ENCODE measurements around the gene DDX42. TPM values are rescaled to one million over a fixed set of nuclear protein-coding genes. Genes with fewer than 3 reads are reported as not detected.

Gene DDX42
- total and polyA plus RNA-seq, 9 donors, result 72.5 to 138 (median 104) TPM

DNA sequence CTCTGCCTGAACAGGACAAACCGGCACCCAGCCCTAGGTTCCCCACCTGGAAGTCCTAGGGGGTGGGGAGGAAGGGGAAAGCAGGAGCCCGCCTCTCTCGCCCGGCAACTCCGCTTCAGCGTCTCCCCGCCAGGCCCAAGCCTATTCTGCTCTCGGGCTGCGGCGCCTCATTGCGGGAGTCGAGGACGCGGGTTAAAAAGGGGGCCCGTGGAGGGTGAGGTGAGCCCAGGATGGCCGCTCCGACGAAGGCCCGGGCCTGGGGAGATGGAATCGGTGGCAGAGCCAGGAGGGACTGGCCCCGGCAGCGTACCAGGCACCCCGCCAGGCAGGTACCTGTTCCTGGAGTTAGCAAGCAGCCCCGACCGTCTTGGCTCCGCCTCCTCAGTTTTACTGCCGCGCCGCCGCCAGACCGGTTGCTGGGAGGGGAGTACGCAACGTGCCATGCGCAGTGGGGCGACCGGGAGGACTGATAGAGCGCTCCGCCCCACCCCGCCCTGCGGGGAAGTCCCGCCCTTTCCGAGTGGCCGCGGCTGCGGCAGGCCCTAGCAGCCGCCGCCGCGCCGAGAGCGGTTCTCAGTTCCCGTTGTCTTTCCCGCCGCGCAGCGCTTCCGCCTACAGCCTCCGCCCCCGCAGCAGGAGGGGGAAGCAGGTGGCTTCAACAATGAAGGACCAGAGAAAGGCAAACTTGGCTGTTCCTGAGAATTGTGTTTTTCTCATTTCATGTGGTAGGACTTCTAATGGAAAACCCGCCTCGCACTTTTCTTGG lies 32.4 kb upstream of the DDX42 start, which contains the start of gene STRADA:
TSS of gene STRADA (minus strand) at position 392 of the 766 bp plus-strand sequence. CDS start 13,430 bp downstream, outside the sequence.
- Histone ChIP-seq H3K36me3 (no peaks in the 10 kb centered on the region), H3K4me1 (ENCODE audit: insufficient read depth) (peaks cover 3% of the 10 kb centered on the region), H3K4me3 (peak within 1 kb of the TSS; percentile 69), H3K27ac (peak within 1 kb of the TSS; percentile 37 to 78), H3K9me3 (no peaks in the 10 kb centered on the region), H3K27me3 (no peaks in the 10 kb centered on the region)
- WGBS, 3 donors, result 0 to 1% (median 0%) methylated on average over 53 to 61 of the region's 61 CpGs
- TF ChIP-seq POLR2A (IDR thresholded peaks at IDR 0.05), result peak; percentile 74
- no peak for TF ChIP-seq EP300 (IDR thresholded peaks at IDR 0.05)
- intact Hi-C loops (cut with DNase I), result no loop called here
- peak; percentile 97 to 98 (median 97) for DNase-seq

DNA sequence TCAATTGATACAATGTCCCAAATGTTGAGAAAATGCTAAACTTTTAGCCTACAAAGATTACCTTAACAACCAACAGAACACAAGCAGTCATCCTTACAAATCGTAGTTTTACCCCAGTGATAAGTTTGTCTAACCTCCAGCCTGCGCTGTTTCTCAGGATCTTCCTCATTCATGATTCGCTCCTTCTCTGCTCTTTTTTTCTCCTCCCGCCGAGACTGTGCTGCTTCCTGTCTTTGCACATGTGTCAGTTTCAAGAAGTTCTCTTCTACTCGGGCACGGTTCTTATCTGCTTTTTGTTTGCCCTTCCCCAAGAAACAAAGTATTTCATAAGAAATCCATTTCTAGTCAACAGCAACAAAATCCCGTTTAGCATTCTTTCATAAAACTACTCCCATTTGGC lies 22.2 kb upstream of the DDX42 start:
- Histone ChIP-seq H3K27ac (no peak overlapping the region), H3K27me3 (no peaks in the 10 kb centered on the region), H3K4me1 (ENCODE audit: insufficient read depth) (no peaks in the 10 kb centered on the region), H3K36me3 (no peaks in the 10 kb centered on the region), H3K9me3 (no peaks in the 10 kb centered on the region), H3K4me3 (no peak overlapping the region)
- intact Hi-C loops (cut with DNase I), result no loop called here
- TF ChIP-seq POLR2A (IDR thresholded peaks at IDR 0.05) (no peak), EP300 (IDR thresholded peaks at IDR 0.05) (no peak)
- TF ChIP-seq, protein P1, sequence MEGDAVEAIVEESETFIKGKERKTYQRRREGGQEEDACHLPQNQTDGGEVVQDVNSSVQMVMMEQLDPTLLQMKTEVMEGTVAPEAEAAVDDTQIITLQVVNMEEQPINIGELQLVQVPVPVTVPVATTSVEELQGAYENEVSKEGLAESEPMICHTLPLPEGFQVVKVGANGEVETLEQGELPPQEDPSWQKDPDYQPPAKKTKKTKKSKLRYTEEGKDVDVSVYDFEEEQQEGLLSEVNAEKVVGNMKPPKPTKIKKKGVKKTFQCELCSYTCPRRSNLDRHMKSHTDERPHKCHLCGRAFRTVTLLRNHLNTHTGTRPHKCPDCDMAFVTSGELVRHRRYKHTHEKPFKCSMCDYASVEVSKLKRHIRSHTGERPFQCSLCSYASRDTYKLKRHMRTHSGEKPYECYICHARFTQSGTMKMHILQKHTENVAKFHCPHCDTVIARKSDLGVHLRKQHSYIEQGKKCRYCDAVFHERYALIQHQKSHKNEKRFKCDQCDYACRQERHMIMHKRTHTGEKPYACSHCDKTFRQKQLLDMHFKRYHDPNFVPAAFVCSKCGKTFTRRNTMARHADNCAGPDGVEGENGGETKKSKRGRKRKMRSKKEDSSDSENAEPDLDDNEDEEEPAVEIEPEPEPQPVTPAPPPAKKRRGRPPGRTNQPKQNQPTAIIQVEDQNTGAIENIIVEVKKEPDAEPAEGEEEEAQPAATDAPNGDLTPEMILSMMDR (IDR thresholded peaks at IDR 0.05), result no peak
- 29 to 58% (median 43%) methylated on average over 8 of the region's 8 CpGs for WGBS, 3 donors
- no peak for DNase-seq

DNA sequence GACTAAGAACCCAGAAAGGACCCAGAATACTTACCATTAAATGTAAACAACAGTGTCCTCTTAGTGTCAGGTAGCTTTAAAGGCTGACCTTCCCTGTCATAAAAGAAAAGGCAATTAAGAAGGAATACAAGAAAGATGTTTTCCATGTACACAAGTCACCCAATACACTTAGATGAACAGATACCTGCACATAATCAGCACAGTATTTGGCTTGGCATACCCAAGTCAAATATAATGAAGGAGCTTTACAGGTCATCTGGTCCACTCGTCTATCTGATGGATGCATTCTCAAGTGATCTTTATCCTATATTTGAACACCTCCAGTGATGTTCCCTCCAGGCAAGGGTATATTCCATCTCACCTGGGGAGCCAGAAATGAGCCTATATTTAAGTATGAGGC lies 21.3 kb upstream of the DDX42 start:
- no peaks in the 10 kb centered on the region for H3K9me3 ChIP-seq
- no peaks in the 10 kb centered on the region for H3K27me3 ChIP-seq
- DNase-seq, result no peak
- no peak for TF ChIP-seq EP300 (IDR thresholded peaks at IDR 0.05)
- TF ChIP-seq, protein P1 (IDR thresholded peaks at IDR 0.05), result no peak
- TF ChIP-seq POLR2A (IDR thresholded peaks at IDR 0.05), result no peak
- intact Hi-C loops (cut with DNase I), result no loop called here
- no peak overlapping the region for H3K4me3 ChIP-seq
- 89 to 94% (median 93%) methylated on average over 1 of the region's 1 CpG for WGBS, 3 donors
- no peaks in the 10 kb centered on the region for H3K36me3 ChIP-seq
- no peak overlapping the region for H3K27ac ChIP-seq
- H3K4me1 ChIP-seq (ENCODE audit: insufficient read depth), result no peaks in the 10 kb centered on the region

DNA sequence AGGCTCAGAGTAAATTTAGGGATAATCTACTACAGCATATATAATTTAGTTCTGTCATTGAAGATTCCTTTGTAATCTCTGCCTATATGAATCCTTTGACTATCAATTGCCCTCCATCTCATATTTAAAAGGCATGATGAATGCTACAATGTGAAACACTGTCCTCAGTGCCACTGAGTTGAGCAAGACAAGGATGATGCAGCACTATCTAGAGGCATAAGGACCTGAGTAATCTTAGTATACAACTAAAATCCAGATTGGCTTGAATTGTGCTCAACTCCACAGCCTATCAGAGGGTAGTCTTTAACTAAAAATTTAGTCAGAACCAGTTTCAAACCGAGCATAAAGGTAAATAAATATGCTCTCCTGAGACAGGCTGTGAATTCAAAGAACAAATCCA lies 20.8 kb upstream of the DDX42 start:
- DNase-seq, result no peak
- Histone ChIP-seq H3K4me1 (ENCODE audit: insufficient read depth) (no peaks in the 10 kb centered on the region), H3K27ac (no peak overlapping the region), H3K4me3 (no peak overlapping the region), H3K9me3 (no peaks in the 10 kb centered on the region), H3K36me3 (no peaks in the 10 kb centered on the region), H3K27me3 (no peaks in the 10 kb centered on the region)
- TF ChIP-seq POLR2A (IDR thresholded peaks at IDR 0.05), result no peak
- TF ChIP-seq, protein P1 (IDR thresholded peaks at IDR 0.05), result no peak
- no peak for TF ChIP-seq EP300 (IDR thresholded peaks at IDR 0.05)
- intact Hi-C loops (cut with DNase I), result no loop called here
- 76 to 93% (median 87%) methylated on average over 1 of the region's 1 CpG for whole genome bisulfite sequencing, 3 donors

DNA sequence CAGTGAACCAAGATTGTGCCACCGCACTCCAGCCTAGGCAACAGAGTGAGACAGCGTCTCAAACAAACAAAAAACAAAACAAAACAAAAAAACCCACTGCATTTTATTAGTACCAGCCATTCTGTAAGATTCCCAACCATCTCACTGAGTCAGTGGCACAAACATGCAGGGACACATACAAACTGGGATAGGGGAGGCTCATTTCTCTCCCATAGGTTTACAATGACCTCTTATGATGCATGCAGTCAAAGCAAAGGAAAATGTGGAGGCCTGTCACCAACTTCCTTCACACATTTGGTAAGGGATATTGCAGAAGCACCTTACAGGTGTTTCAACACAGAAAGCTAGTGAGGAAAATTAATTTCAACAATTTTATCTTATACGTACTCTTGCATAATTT lies 19.9 kb upstream of the DDX42 start:
- no peaks in the 10 kb centered on the region for H3K4me1 ChIP-seq (ENCODE audit: insufficient read depth)
- H3K36me3 ChIP-seq, result no peaks in the 10 kb centered on the region
- H3K4me3 ChIP-seq, result no peak overlapping the region
- WGBS, 3 donors, result 95 to 97% (median 96%) methylated on average over 3 of the region's 3 CpGs
- no peak for TF ChIP-seq POLR2A (IDR thresholded peaks at IDR 0.05)
- TF ChIP-seq, protein P1 (IDR thresholded peaks at IDR 0.05), result no peak
- no peak for TF ChIP-seq EP300 (IDR thresholded peaks at IDR 0.05)
- no peaks in the 10 kb centered on the region for H3K9me3 ChIP-seq
- H3K27ac ChIP-seq, result no peak overlapping the region
- no peaks in the 10 kb centered on the region for H3K27me3 ChIP-seq
- DNase-seq, result no peak
- intact Hi-C loops (cut with DNase I), result no loop called here
